Neural cell (in vitro differentiated cells): Measurements from ENCODE around the gene EFCAB8.

Experiments
- CTCF ChIP-seq: fragments of 450-650 bp; IDR thresholded peaks from 2 replicates; pipeline ENCODE4 v1.5.1; 2014; ENCODE audit warnings: antibody characterized with exemption, mild to moderate bottlenecking, moderate library complexity; ENCODE audit not compliant: poor library complexity, severe bottlenecking
- EP300 ChIP-seq: fragments of 450-650 bp; conservative IDR thresholded peaks from 2 replicates; pipeline ENCODE4 v1.6.1; 2014; ENCODE audit warnings: antibody characterized with exemption, mild to moderate bottlenecking, moderate library complexity; ENCODE audit not compliant: poor library complexity, severe bottlenecking
- POLR2AphosphoS5 ChIP-seq: IDR thresholded peaks from 2 replicates; pipeline ENCODE4 v1.6.1; 2012
- TAF1 ChIP-seq: IDR thresholded peaks from 2 replicates; pipeline ENCODE4 v1.6.1; 2012; ENCODE audit warnings: low read depth

DNA sequence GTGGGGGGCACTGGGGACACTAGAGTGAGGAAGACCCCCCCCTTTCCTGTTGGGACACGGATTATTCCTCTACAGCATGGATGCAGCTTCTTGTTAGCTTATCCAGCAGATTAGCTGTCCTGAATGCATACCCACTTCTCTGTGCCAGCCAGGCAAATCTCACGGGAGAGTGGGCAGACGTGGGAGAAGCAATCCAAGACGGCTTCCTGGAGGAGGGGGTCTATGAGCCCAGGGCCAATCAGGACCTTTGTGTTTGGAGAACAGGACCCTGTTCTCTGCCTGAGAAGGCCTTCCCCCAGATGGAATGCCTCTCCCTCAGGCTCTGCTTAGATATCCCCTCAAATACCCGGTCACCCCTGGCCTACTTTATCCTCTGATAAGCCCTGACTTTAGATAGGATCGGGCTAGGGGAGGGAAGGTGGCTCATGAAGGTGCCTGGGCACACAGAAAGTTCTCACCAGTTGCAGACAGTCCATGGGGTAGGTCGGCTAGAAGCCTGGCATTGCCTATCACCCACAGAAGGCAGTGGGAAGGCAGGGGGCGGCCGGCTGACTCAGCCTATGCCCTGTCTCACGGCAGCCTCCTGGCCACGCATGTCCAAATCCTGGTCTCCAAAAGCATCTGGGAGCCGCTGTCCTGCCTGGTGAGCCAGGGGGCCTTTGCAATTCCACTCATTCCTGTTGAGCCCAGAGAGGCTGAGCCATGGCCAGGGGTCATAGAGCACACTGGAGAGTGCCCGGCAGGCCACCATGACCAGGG lies 110.8 kb downstream of the EFCAB8 start:
- TF ChIP-seq TAF1 (no peak), CTCF (no peak), EP300 (no peak), POLR2AphosphoS5 (no peak)
